HepG2 (cell line): ENCODE results near the gene P3H4. TPM values are rescaled to one million over a fixed set of nuclear protein-coding genes. Genes with fewer than 3 reads are reported as not detected.

ENCODE experiments used
- ATF7 ChIP-seq, 2 experiments: fragments of 450-650 bp in 1 of 2; sonication (generic) in 1 of 2; formaldehyde crosslinking in 1 of 2; IDR thresholded peaks; 2 replicates each; pipeline versions ENCODE4 v1.4.0 to v1.6.1; 2016 to 2020; ENCODE audit warnings: antibody characterized with exemption in 1 of 2, mild to moderate bottlenecking in 1 of 2, missing genetic modification reagents in 1 of 2
- CBFB ChIP-seq: sonication (generic); formaldehyde crosslinking; IDR thresholded peaks from 2 replicates; pipeline ENCODE4 v1.4.0; 2020; ENCODE audit warnings: missing genetic modification reagents
- CBX5 ChIP-seq: sonication (generic); formaldehyde crosslinking; IDR thresholded peaks from 2 replicates; pipeline ENCODE4 v1.4.0; 2020; ENCODE audit warnings: missing genetic modification reagents, borderline replicate concordance
- DMAP1 ChIP-seq: IDR thresholded peaks from 2 replicates; pipeline ENCODE4 v1.6.1; 2016
- GTF3A ChIP-seq: sonication (generic); formaldehyde crosslinking; conservative IDR thresholded peaks from 2 replicates; pipeline ENCODE4 v1.4.0; 2020; ENCODE audit warnings: mild to moderate bottlenecking, missing genetic modification reagents
- HMGA1 ChIP-seq: sonication (generic); formaldehyde crosslinking; conservative IDR thresholded peaks from 2 replicates; pipeline ENCODE4 v1.4.0; 2020; ENCODE audit warnings: missing genetic modification reagents
- KLF12 ChIP-seq: sonication (generic); formaldehyde crosslinking; IDR thresholded peaks from 2 replicates; pipeline ENCODE4 v1.4.0; 2020; ENCODE audit warnings: missing genetic modification reagents, borderline replicate concordance
- MTF2 ChIP-seq: sonication (generic); formaldehyde crosslinking; IDR thresholded peaks from 2 replicates; pipeline ENCODE4 v1.5.0; 2020; ENCODE audit warnings: missing genetic modification reagents, borderline replicate concordance
- NFE2 ChIP-seq: sonication (generic); formaldehyde crosslinking; IDR thresholded peaks from 2 replicates; pipeline ENCODE4 v1.4.0; 2020; ENCODE audit warnings: missing genetic modification reagents
- PHF5A ChIP-seq: IDR thresholded peaks from one replicate; pipeline ENCODE4 v1.6.1; 2018; ENCODE audit warnings: low read depth, missing genetic modification reagents; ENCODE audit not compliant: unreplicated experiment
- POLR2G ChIP-seq: fragments of 200-400 bp; formaldehyde crosslinking; IDR thresholded peaks from 2 replicates; pipeline ENCODE4 v1.6.1; 2018; ENCODE audit warnings: mild to moderate bottlenecking, low read depth, low read length, moderate library complexity
- RAD51 ChIP-seq: fragments of 450-650 bp; IDR thresholded peaks from 2 replicates; pipeline ENCODE4 v1.6.1; 2016; ENCODE audit warnings: borderline replicate concordance
- RBM22 ChIP-seq: fragments of 200-400 bp; formaldehyde crosslinking; optimal IDR thresholded peaks from 2 replicates; pipeline ENCODE3; 2017; ENCODE audit warnings: mild to moderate bottlenecking, low read length, moderate library complexity
- ZIK1 ChIP-seq: sonication (generic); formaldehyde crosslinking; IDR thresholded peaks from 2 replicates; pipeline ENCODE4 v1.5.0; 2020; ENCODE audit warnings: mild to moderate bottlenecking, low read depth, missing genetic modification reagents, borderline replicate concordance
- ZNF234 ChIP-seq: sonication (generic); formaldehyde crosslinking; conservative IDR thresholded peaks from 2 replicates; pipeline ENCODE4 v1.5.1; 2020; ENCODE audit warnings: mild to moderate bottlenecking, missing genetic modification reagents
- ZNF407 ChIP-seq: sonication (generic); formaldehyde crosslinking; IDR thresholded peaks from one replicate; pipeline ENCODE4 v1.5.1; 2020; ENCODE audit warnings: mild to moderate bottlenecking, missing genetic modification reagents; ENCODE audit errors: not compliant biosample characterization
- ZNF501 ChIP-seq: sonication (generic); formaldehyde crosslinking; IDR thresholded peaks from 2 replicates; pipeline ENCODE4 v1.5.1; 2020; ENCODE audit warnings: mild to moderate bottlenecking, moderate library complexity, missing genetic modification reagents
- ZSCAN20 ChIP-seq: sonication (generic); formaldehyde crosslinking; IDR thresholded peaks from 2 replicates; pipeline ENCODE4 v1.4.0; 2020; ENCODE audit warnings: missing genetic modification reagents, mild to moderate bottlenecking, borderline replicate concordance
- polyA plus RNA-seq, 8 experiments: library from polyadenylated mRNA; depleted of rRNA in 3 of 8; stranded (reverse) in 7 of 8; unstranded in 1 of 8; fragments of >200 nt; fragmentation: Illumina TruSeq in 4 of 8; extraction: Trizol in 4 of 8; gene quantifications; 2 replicates each; pipeline versions ENCODE4 v1.2.1 to v1.2.3, GENCODE V29; 2011 to 2016; ENCODE audit warnings: low read depth in 4 of 8, missing spikeins in 1 of 8, mixed read lengths in 1 of 8; ENCODE audit not compliant: insufficient read depth in 1 of 8
- total RNA-seq, 5 experiments: library from RNA; depleted of rRNA; stranded (reverse); fragments of >200 nt; fragmentation: Illumina TruSeq; extraction: Trizol; gene quantifications; 2 replicates each; pipeline ENCODE4 v1.2.3, GENCODE V29; 2016; ENCODE audit warnings: low read depth in 1 of 5
- TF ChIP-seq, protein P1 (sequence below): sonication (generic); formaldehyde crosslinking; IDR thresholded peaks from 2 replicates; pipeline ENCODE4 v1.8.0; 2022; ENCODE audit warnings: missing genetic modification reagents, mild to moderate bottlenecking, borderline replicate concordance

Gene P3H4
- total and polyA plus RNA-seq, 2 of the 13 experiments (the other 11 are each of a cell fraction or from before 2014, with no cell fraction given), result 37.1 to 50.6 TPM

- TF ChIP-seq PHF5A (CRISPR knock-in tag), result no peak
- TF ChIP-seq NFE2 (CRISPR knock-in tag), result no peak
- peak; percentile 44 for TF ChIP-seq ZNF407 (CRISPR knock-in tag)
- TF ChIP-seq ATF7 (IDR thresholded peaks at IDR 0.05), result no peak
- TF ChIP-seq ATF7 (CRISPR knock-in tag; IDR thresholded peaks at IDR 0.05), result no peak
- TF ChIP-seq KLF12 (CRISPR knock-in tag), result no peak
- TF ChIP-seq HMGA1 (CRISPR knock-in tag), result no peak
- TF ChIP-seq ZNF234, result no peak
- TF ChIP-seq, protein P1, sequence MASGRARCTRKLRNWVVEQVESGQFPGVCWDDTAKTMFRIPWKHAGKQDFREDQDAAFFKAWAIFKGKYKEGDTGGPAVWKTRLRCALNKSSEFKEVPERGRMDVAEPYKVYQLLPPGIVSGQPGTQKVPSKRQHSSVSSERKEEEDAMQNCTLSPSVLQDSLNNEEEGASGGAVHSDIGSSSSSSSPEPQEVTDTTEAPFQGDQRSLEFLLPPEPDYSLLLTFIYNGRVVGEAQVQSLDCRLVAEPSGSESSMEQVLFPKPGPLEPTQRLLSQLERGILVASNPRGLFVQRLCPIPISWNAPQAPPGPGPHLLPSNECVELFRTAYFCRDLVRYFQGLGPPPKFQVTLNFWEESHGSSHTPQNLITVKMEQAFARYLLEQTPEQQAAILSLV, result peak; percentile 39; the same call in 1 of the 2 replicates
- no peak; the same call in 1 of the 2 replicates for TF ChIP-seq DMAP1
- TF ChIP-seq ZNF501 (CRISPR knock-in tag), result peak; percentile 39
- TF ChIP-seq ZSCAN20 (CRISPR knock-in tag), result no peak
- TF ChIP-seq CBX5 (CRISPR knock-in tag), result peak; percentile 58; the same call in 1 of the 2 replicates
- no peak for TF ChIP-seq ZIK1 (CRISPR knock-in tag)
- TF ChIP-seq POLR2G, result peak; percentile 42; the same call in 1 of the 2 replicates
- TF ChIP-seq RAD51, result no peak
- no peak for TF ChIP-seq MTF2
- no peak for TF ChIP-seq GTF3A (CRISPR knock-in tag)
- TF ChIP-seq RBM22, result no peak
- no peak; the same call in 1 of the 2 replicates for TF ChIP-seq CBFB
Measured at GRCh38 chr17:41792845-41793783, 18.6 kb downstream of the P3H4 start (continued).
